ENCODE results near the gene NIPA2.

The NIPA2 gene

DNA sequence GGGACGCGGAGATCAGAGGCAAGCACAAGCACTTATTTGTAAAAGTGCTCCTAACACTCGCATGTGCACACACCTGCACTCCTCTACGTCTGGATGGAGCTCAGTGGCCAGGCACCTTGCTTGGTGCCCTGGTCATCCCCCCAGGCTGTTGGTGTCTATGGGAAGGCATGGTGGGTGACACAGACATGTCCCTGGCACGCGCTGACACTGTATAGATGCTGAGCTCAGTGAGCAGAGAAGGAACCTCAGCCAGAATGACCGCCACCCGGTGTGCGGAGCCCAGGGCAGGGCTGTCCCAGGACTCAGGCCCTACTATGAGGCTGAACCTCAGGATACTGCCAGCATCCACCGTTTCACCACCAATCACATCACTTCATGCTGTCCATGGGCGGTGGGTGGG, 64.5 kb downstream of the NIPA2 start:
- no peak for DNase-seq (ENCODE audit: low spot score)

DNA sequence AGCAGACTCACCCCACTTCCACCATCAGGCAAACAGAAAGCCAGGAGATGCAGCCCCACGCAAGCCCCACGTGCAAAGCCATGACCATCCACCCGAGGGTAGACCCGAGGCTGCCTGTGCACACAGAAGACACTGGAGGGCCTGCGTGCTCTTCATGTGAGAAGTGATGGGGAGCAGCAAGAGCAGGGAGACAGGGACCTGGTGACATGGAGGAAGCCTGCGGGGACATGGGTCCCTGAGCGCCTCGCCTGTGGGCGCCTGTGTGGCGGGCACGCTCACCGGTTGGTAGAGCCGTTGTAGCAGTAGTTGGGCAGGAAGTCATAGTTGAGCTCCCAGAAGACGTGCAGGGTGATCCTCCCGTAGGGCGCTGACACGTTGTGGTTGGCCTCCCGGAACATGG, 65.0 kb downstream of the NIPA2 start:
- DNase-seq (ENCODE audit: low spot score), result no peak

DNA sequence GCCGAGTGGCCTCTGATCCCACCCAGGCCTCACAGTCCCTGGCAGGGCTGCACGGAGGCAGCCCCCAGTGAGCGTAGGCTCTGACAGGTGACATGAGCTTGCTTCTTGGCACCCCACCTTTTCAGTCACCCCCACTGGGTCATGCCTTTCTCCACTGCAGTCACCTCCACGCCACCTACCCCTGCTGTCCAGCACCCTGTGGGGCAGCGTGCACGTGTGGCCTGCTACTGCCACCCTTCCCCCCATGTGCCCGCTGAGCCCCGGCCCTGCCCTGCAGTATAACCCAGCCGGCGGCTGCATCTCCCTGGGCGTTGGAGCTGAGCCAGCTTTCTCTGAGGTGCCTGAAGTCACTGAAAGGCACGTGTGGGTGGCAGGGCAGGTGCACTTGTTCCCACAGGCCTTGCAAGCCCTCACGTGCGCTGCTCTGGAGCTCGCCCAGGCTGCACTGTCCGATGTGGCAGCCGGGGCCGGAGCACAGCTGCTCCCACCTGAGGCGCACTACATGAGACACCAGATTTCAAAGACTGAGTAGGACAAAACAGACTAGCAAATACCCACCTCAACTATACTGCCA, 65.6 kb downstream of the NIPA2 start:
- DNase-seq (ENCODE audit: low spot score), result no peak

DNA sequence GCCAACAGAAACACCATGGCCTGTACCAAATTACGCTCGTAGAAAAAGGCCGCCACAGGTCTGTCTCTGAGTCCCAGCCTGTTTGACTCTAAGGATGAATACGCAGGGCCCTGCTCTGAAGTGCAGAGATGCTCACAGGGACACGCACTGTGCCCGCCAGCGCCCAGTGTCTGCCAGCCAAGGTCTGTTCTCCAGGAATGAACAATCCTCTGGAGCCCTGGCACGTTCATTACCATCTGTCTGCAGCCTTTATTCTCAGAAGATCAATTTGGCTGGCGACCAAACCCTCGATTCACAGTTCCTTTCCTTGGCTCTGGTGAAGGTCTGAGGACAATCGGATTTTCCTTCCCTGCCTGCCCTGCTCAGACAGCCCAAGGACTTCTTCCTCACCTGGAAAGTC, 66.3 kb downstream of the NIPA2 start:
- DNase-seq (ENCODE audit: low spot score), result no peak

DNA sequence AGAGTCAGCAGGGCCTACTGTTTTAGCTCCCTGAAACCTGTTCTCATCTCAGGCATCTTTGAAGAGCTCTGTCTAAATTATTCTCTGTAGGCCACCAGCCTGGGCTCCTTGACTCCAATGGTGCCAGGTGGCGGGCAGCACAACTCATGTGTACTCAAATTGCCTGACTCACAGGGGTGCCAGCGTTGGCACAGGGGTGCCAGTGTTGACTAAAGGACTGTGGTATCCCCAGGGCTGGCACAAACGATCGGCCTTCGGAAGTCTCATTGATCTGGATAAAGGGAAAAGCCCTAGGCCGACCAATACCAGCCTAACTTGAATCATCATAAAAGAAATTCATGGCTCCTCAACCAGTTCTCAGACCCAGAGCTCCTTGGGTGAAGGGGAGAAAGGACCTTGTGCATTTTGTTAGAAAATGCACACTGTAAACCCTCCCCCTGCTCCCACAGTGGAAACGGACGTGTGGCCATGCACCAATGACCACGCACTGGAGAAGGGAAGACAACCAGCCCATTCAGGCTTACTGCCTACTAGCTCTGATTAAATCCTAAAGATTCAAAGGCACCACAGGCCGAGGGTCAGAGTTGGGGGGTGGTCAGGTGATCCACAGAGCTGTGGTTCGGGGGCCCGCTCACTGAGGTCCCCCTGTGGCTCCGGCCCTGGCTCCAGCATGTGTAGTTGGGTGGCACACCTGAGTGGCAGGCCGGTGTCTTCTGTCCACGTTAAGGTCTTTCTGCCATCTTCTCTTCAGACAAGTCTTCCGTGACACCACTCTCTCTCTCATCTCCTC, 68.9 kb downstream of the NIPA2 start:
- DNase-seq (ENCODE audit: low spot score), result no peak

- DNase-seq (ENCODE audit: low spot score), result no peak
Observed at GRCh38 chr15:22908830-22909229, 70.4 kb downstream of the NIPA2 start.

DNA sequence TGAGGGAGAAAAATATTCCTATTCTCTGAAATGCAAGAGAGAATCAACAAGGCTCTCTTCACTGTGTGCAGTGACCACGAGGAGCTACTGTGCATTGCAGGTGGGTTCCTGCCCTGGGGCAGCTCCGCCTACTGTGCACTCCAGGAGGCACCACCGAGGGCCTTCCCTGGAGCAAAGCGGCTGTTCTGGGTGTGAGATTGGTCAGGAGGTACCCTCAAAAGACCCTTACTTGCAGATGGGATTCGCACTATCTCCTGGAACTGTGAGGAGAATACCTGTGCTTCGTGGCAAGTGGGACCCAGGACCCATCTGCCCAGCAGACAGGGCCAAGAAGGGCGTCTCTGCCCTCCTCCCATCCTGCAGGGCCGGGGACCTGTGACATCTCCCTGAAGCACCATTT, 72.8 kb downstream of the NIPA2 start:
- no peak for DNase-seq (ENCODE audit: low spot score)

GRCh38 chr15:22912256-22912655, 73.8 kb downstream of the NIPA2 start:
- DNase-seq (ENCODE audit: low spot score), result no peak

GRCh38 chr15:22913646-22914380, 75.3 kb downstream of the NIPA2 start:
- DNase-seq (ENCODE audit: low spot score), result no peak

DNA sequence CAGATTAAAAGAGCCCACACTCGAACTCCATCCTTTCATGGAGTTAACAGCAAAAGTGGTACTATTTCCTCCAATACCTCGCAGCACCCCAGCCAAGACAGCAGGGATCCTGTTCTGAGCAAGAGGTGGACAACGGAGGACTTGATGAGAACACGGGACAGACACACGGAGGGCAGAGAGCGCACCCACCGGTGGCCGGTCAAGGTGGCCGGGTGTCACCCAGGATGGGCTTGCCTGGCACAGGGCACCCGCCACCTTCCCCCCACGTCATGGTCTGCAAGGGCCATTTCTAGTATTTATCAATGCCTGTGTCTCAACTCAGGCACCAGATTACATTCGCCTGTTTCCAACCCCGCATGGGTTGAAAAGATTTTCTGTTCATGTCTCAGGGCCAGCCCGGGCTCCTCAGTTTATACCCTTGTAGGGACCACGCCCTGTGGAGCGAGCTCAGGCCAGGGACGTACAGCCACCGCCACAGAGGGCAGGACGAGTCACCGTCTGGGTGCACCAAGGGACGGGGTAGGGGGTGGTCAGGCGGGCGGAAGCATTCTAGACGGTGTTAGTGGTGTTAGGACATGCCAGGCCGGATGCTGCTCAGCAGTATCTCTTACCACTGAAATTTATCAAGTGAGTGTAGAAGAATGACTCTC, 77.5 kb downstream of the NIPA2 start:
- DNase-seq (ENCODE audit: low spot score), result no peak

DNA sequence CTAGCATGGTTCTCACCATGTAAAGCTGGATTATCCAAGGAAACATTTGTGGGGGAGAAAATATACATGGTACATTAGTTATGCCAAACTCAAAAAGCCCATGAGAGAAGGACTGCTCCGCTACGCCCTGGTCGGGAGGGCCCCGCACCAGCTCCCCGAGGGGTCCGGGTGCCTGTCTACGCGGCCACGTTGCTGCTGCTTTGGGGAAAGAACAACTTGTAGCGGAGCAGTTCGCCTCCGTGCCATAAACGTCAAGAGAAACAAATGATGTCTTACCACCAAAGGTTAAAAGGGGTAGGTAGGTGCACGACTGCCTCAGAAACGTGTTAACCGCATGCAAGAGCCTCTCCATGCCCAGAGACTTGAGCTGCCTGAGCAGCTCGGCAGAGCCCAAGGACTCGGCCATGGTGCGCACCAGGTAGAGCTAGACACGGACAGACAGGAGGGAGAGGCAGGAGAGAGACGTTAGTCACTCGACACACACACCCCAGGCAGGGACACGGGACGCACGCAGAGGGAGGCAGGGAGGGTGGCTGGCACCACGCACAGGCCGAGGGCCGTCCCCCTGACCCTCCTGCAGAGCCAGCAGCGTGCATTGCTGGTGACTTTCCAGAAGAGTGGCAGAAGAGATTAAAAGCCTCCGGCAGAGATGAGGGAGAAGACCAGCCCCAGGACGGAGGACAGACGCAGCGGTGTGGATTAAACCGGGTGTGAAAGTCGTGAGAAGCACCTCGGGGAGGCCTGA, 78.3 kb downstream of the NIPA2 start:
- DNase-seq (ENCODE audit: low spot score), result no peak

DNA sequence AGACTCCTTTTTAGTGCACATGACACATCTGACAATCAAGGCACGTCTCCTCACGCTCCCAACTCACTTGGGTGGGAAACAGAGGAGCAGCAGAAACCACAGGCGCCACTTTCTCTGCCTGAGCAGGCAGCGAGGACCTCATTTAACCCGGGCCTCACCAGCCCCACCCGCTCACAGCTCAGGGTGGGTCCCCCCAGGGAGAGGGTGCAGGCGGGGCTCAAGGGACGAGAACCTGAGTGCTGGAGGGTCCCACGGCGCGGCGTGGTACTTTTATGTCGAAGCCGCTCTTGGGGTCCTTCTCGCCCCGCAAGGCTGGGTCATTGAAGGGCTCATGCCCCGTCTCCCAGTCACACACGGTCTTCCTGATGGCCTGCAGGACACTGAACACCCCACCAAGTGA, 79.1 kb downstream of the NIPA2 start:
- DNase-seq (ENCODE audit: low spot score), result no peak
